MM.1S (cell line): ENCODE results near the gene TRPV2.

ENCODE experiments used
- CTCF ChIP-seq: fragments of 300-600 bp; sonication (generic); IDR thresholded peaks from 2 replicates; pipeline ENCODE4 v1.5.1; 2016; ENCODE audit warnings: antibody characterized with exemption, low read length, mixed read lengths
- EZH2 ChIP-seq: fragments of 300-600 bp; sonication (generic); optimal IDR thresholded peaks from 2 replicates; pipeline ENCODE3; 2017; ENCODE audit warnings: low read depth, mild to moderate bottlenecking, antibody characterized with exemption, low read length, mixed read lengths

- no peak for TF ChIP-seq CTCF
- no peak for TF ChIP-seq EZH2
Measured at GRCh38 chr17:16463358-16464302, 48.3 kb downstream of the TRPV2 start.
